DOHH2 (cell line): ENCODE data around the gene ELAC1.

Source experiments
- CTCF ChIP-seq: fragments of 200-600 bp; sonication (generic); IDR thresholded peaks from one replicate; pipeline ENCODE4 v1.5.1; 2014; ENCODE audit warnings: antibody characterized with exemption, mild to moderate bottlenecking, low read depth, low read length; ENCODE audit not compliant: poor library complexity, severe bottlenecking
- EZH2phosphoT487 ChIP-seq: fragments of 200-600 bp; sonication (generic); IDR thresholded peaks from 2 replicates; pipeline ENCODE4 v1.6.1; 2017; ENCODE audit warnings: borderline replicate concordance, mild to moderate bottlenecking, antibody characterized with exemption, low read length, moderate library complexity, mixed read lengths

DNA sequence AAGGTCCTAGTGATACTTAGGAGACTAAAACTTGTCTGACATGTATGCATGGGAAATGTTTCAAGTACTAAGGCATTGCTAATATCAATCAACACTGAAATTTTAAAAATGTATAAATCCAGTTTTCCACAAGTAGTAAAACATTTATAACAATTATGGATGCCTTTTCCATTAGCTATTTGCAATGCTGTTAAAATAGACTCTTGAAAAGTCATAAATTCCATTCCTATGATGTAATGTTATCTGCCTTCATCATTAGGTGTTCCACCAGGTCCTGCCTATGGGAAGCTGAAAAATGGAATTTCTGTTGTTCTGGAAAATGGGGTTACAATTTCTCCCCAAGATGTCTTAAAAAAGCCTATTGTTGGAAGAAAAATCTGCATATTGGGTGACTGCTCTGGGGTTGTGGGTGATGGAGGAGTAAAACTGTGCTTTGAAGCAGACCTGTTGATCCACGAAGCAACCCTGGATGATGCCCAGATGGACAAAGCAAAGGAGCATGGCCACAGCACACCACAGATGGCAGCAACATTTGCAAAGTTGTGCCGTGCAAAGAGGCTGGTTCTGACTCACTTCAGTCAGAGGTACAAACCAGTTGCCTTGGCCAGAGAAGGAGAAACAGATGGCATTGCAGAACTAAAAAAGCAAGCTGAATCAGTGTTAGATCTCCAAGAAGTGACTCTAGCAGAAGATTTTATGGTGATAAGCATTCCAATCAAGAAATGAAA, 18.7 kb downstream of the ELAC1 start:
- TF ChIP-seq CTCF, result no peak
- no peak for TF ChIP-seq EZH2phosphoT487
